Measurements from ENCODE around the gene ITGB4.
A peak's percentile ranks its signal among the peaks of the same experiment; 100 is the strongest.

The ITGB4 gene

DNA sequence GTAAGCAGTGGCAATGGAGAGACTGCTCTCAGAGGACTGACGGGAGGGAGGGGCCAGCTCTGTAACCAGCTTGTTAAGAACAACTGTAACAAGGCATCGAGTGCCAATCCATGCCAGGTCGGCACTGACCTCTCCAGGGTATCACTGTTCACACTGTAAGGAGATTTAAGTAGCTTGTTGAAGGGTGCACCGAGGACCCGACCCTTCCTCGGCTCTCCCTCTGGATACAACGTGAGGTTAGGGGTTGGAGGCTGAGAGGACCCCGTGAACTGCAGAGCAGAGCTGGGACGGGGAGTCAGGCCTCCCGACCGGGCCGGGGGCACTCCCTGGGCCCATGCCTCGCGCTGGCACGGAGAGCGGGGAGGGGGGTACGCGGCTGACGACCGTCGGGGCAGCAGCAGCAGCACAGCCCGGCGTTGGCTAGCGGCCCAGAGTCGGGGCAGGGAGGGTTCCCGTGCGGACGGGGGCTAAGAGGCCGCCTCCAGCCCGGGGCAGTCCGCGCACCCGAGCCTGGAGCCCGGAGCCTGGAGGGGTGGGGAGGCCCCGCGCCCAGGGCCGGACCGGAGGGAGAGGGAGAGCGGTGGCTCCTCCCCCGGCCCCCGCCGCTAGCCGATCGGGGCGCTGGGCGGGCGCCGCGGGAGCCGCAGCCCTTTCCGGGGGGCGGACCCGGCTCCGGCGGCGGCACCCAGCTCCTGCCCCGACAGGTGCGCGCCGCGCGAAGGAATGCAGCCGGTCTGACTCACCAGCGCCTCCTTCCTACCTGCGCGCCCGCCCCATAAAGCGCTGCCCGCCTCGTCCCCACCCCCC is at the start of gene ITGB4:
ITGB4 (plus strand) TSS at position 804 of the 807 bp plus-strand sequence. CDS start 3,245 bp downstream, outside the sequence.
- intact Hi-C loops (cut with micrococcal nuclease) = no loop called here
- H3K4me1 Mint-ChIP-seq (ENCODE audit: low read depth) = peaks cover 17% of the 10 kb centered on the region
- peaks cover 54% of the 10 kb centered on the region for H3K27me3 Mint-ChIP-seq
- no peaks in the 10 kb centered on the region for H3K9me3 Mint-ChIP-seq
- no peak within 1 kb of the TSS for H3K27ac Mint-ChIP-seq
- H3K4me3 Mint-ChIP-seq = peak within 1 kb of the TSS; percentile 59
- H3K36me3 Mint-ChIP-seq (ENCODE audit: low read depth) = no peaks in the 10 kb centered on the region

DNA sequence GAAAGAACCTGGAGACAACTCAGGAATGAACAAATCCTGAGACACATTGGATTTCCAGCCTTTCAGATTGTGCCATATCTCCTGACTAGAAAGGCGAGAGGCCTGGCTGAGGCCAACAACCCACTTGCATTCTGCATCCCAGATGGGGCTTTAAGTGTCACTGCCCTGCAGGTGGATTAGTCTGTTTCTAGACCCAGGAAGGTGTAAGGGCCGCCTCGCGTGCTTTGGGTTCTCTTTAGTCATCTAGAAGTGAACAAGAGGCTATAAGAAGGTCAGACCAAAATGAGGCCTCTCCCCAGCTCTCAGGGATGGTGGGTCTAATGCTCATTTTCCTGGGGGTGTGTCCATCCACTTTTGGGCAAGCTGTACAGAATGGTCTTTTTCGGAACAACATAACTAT is 49.2 kb upstream of the ITGB4 start:
- Mint-ChIP-seq H3K4me3 (no peak overlapping the region), H3K27me3 (no peaks in the 10 kb centered on the region), H3K36me3 (ENCODE audit: low read depth) (peaks cover 62% of the 10 kb centered on the region), H3K4me1 (ENCODE audit: low read depth) (peaks cover 6% of the 10 kb centered on the region), H3K9me3 (no peaks in the 10 kb centered on the region), H3K27ac (no peak overlapping the region)
- intact Hi-C loops (cut with micrococcal nuclease) = no loop called here

DNA sequence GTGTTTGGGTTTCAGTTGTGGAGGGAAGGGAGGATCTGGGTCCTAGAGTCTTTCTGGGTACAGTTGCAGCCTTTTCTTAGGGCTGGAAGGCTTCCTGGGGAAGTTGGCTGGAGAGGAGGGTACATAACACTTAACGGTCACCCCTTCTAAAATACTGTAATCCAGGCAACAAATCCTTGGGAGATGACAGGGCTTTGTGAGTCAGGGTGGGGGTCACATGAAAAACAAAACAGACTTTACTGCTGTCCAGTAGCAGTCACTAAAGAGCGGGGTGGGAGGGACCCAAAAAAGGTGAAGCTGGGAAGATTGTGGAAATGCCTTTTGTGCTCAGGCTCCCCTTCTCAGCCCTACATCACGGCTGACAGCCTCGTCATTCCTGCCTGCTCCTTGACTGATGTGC is 47.8 kb upstream of the ITGB4 start:
- Mint-ChIP-seq H3K4me1 (ENCODE audit: low read depth) (peaks cover 1% of the 10 kb centered on the region), H3K27ac (no peak overlapping the region), H3K9me3 (no peaks in the 10 kb centered on the region), H3K36me3 (ENCODE audit: low read depth) (peaks cover 69% of the 10 kb centered on the region), H3K27me3 (no peaks in the 10 kb centered on the region), H3K4me3 (no peak overlapping the region)
- intact Hi-C loops (cut with micrococcal nuclease) = no loop called here

DNA sequence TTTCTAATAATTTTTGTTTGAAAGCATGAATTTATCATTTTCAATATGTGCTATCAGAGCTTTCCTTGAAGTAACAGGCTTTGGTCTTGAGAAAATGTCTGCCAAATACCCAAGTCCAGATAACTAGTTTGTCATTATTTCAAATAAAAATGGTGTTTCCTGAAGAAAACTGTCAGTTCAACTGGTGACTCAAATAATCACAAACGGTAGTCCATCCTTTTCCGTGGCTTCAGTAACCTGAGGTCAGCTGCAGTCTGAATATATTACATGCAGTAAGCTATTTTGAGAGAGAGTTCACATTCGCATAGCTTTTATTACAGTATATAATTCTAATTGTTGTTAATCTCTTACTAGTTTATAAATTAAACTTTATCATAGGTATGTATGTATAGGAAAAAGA is 44.8 kb upstream of the ITGB4 start:
- intact Hi-C loops (cut with micrococcal nuclease) = no loop called here
- Mint-ChIP-seq H3K4me3 (no peak overlapping the region), H3K4me1 (ENCODE audit: low read depth) (peaks cover 6% of the 10 kb centered on the region), H3K9me3 (no peaks in the 10 kb centered on the region), H3K27me3 (no peaks in the 10 kb centered on the region), H3K27ac (no peak overlapping the region), H3K36me3 (ENCODE audit: low read depth) (peaks cover 69% of the 10 kb centered on the region)

DNA sequence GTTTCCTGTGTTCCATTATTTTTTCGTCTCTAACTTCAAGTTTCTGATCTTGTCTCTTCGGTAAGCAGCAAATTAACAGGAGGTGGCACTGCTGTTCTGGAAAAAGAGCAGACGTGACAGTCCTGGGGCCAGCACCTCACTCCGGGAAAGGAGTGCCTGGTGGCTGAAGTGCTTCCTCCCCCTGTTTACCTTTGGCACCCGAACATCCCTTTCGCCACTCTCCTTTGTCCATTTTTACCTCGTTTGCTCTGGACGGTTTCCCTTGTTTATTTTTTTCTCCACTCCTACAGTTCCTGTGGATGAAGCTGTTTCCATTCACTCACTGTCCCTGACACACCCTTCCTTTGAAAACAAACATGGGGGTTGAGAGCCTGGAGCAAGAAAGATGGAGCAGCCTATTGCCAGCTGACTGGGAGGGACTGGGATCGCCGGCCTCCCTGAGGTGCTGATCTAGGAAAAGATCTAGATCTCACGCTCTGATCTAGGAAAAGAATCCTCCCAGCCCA is 41.5 kb upstream of the ITGB4 start:
- Mint-ChIP-seq H3K27ac (no peak overlapping the region), H3K4me1 (ENCODE audit: low read depth) (peaks cover 21% of the 10 kb centered on the region), H3K9me3 (no peaks in the 10 kb centered on the region), H3K27me3 (no peaks in the 10 kb centered on the region), H3K36me3 (ENCODE audit: low read depth) (peaks cover 49% of the 10 kb centered on the region), H3K4me3 (no peak overlapping the region)
- intact Hi-C loops (cut with micrococcal nuclease) = no loop called here

DNA sequence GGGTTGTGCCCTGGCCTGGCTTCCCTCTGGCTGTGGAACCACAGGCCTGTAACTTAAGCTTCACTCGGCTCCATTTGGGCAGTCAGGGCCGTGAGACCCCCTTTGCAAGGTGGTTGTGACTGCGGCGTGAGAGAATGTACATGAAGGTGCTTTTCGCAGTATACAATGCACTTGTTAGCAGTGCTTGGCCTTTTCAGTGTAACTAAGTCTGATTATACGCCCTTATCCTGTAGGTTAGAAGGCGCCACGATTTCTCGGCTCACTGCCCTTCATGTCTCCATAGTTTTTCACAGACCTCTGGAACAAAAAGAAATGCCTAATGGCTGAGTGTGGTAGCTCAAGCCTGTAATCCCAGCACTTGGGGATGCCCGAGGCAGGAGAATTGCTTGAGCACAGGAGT is 40.8 kb upstream of the ITGB4 start:
- H3K9me3 Mint-ChIP-seq = no peaks in the 10 kb centered on the region
- H3K27me3 Mint-ChIP-seq = no peaks in the 10 kb centered on the region

DNA sequence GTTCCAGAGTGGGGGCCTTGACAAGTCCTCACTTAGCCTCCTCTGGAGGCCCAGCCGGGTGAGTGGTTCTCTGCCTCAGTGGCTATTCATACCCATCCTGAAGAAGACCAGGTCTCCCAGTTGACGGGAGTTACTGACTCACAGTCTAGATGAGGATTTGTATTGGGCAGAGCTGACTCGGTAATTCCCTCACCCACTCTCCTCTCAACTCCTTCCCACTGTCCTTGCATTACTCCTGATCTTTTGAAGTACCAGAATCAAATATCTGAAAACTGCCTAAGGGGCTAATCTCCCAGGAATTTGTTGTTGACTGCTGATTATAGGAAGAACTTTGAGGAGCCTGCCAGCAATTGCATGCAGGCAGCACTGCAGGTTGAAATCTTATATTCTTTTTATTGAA is 40.0 kb upstream of the ITGB4 start:
- intact Hi-C loops (cut with micrococcal nuclease) = no loop called here
- Mint-ChIP-seq H3K4me3 (no peak overlapping the region), H3K27me3 (no peaks in the 10 kb centered on the region), H3K9me3 (no peaks in the 10 kb centered on the region), H3K27ac (no peak overlapping the region), H3K36me3 (ENCODE audit: low read depth) (peaks cover 56% of the 10 kb centered on the region), H3K4me1 (ENCODE audit: low read depth) (peaks cover 36% of the 10 kb centered on the region)

More for the DNA sequence above, 40.8 kb upstream of the ITGB4 start:
- Mint-ChIP-seq H3K27ac (no peak overlapping the region), H3K4me1 (ENCODE audit: low read depth) (peaks cover 27% of the 10 kb centered on the region), H3K36me3 (ENCODE audit: low read depth) (peaks cover 56% of the 10 kb centered on the region), H3K4me3 (no peak overlapping the region)
- intact Hi-C loops (cut with micrococcal nuclease) = no loop called here

DNA sequence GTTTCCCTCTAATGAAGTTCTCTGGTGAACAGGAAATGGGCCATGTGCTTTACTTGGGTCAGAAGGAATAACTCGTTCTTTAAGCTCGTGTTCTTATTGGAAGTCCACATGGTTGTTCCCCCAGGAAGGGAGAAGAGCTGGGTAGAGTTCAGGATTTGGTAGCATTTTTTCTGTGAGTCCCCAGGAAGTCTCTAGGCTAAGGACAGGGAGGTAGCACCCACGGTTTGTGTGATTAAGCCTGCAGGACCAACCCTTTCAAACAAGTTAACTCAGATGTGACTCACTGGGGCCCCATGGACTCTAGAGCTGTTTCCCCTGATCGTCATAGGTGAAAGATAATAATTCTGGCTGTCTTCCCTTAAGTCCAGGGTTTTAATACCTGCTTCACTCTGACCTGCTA is 37.7 kb upstream of the ITGB4 start:
- intact Hi-C loops (cut with micrococcal nuclease) = no loop called here
- Mint-ChIP-seq H3K36me3 (ENCODE audit: low read depth) (peaks cover 50% of the 10 kb centered on the region), H3K4me1 (ENCODE audit: low read depth) (peaks cover 56% of the 10 kb centered on the region), H3K9me3 (no peaks in the 10 kb centered on the region), H3K27me3 (no peaks in the 10 kb centered on the region), H3K4me3 (no peak overlapping the region), H3K27ac (no peak overlapping the region)

DNA sequence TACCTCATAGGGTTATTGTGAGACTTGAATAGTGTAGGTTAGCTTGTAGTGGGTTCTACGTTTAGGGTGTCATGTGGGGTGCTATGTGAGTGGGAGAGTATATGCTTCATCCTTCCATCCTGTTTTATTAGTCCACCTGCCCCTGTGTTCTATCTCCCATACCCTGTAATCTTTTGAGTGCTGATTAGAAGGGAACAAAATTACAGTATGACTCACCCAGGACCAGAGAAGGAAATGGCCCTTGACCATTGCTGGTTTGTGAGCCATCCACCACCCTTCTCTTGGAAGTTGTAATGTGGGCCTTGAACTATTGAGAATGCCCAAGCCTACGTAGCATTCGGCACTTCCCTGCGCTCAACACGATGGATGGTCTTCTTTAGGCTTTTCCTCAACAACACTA is 37.0 kb upstream of the ITGB4 start:
- no peaks in the 10 kb centered on the region for H3K27me3 Mint-ChIP-seq
- intact Hi-C loops (cut with micrococcal nuclease) = no loop called here
- no peaks in the 10 kb centered on the region for H3K9me3 Mint-ChIP-seq
- H3K36me3 Mint-ChIP-seq (ENCODE audit: low read depth) = peaks cover 43% of the 10 kb centered on the region
- peaks cover 62% of the 10 kb centered on the region for H3K4me1 Mint-ChIP-seq (ENCODE audit: low read depth)
- H3K4me3 Mint-ChIP-seq = no peak overlapping the region
- H3K27ac Mint-ChIP-seq = no peak overlapping the region

DNA sequence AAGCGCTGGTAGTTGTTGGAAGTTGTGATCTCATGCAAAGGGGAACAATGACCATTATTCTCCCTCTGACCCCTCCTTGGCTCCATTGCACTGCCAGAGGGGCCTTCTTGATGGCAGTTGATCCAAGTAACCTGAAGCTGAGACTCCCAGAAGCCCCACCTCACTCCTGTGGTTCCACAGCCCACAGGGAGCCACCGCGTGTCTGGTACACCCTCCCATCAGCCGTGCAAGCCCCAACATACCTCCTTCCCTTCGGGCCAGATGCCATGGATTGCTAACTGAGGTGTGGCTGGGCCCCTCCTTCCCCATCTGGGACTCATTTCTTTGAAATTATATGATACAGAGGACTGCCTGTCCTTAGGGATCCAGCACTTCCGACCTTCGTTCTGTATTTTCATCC is 36.3 kb upstream of the ITGB4 start:
- Mint-ChIP-seq H3K4me1 (ENCODE audit: low read depth) (peaks cover 64% of the 10 kb centered on the region), H3K27ac (no peak overlapping the region), H3K36me3 (ENCODE audit: low read depth) (peaks cover 37% of the 10 kb centered on the region), H3K4me3 (no peak overlapping the region), H3K27me3 (no peaks in the 10 kb centered on the region), H3K9me3 (no peaks in the 10 kb centered on the region)
- intact Hi-C loops (cut with micrococcal nuclease) = no loop called here

DNA sequence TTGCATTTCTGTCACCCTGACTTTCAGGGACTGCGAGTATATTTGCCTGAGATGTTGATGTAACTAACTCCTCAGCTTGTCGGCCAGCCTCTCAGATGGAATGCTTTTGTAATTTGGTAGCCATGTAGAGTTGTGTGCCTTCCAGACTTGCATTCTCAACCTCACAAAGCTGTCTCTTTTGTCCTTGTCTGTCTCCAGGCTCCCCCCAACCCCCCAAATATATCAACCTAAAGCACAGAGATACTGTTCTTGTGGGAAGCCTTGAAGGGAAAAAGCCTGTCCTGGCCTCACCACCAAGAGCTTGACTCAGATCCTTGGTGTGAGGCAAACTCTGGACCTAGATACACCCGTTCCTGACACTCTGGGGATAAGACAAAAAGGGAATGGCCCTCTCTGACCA is 35.8 kb upstream of the ITGB4 start:
- Mint-ChIP-seq H3K4me3 (no peak overlapping the region), H3K27ac (peak overlapping the region; percentile 56), H3K4me1 (ENCODE audit: low read depth) (peaks cover 67% of the 10 kb centered on the region), H3K36me3 (ENCODE audit: low read depth) (peaks cover 34% of the 10 kb centered on the region), H3K9me3 (no peaks in the 10 kb centered on the region), H3K27me3 (no peaks in the 10 kb centered on the region)
- intact Hi-C loops (cut with micrococcal nuclease) = no loop called here

DNA sequence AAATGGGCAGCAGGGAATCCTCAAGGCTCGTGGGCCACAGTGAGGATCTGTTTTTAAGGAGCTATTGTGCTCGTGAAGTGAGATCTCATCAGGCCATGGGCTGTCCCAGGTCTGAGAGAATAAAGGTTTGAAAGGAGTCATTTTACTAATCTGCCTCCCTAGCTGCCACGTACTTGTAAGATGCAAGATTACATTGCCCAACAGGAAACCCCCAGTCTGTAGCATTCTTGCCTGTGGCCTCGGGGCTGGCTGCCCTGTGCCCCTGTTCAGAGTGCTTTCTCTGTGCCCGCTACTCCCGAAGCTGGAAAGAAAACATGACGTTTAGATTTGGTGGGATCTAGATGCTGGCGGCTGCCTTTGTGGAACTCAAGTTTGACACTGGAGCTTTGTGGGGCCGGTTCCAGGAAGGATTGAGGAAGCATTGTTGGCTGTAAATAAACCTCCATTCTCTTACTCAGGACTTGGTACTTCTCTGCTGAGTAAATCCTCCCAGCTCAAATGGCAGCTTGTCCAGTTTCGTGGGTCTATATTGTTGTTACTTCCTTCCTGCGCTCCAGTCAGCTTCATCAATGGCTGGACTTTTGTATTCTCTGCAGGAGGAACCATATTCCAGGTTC is 32.9 kb upstream of the ITGB4 start:
- Mint-ChIP-seq H3K4me1 (ENCODE audit: low read depth) (peaks cover 79% of the 10 kb centered on the region), H3K27me3 (no peaks in the 10 kb centered on the region), H3K4me3 (peak overlapping the region; percentile 66), H3K9me3 (no peaks in the 10 kb centered on the region), H3K36me3 (ENCODE audit: low read depth) (peaks cover 50% of the 10 kb centered on the region), H3K27ac (peak overlapping the region; percentile 88)
- intact Hi-C loops (cut with micrococcal nuclease) = no loop called here

DNA sequence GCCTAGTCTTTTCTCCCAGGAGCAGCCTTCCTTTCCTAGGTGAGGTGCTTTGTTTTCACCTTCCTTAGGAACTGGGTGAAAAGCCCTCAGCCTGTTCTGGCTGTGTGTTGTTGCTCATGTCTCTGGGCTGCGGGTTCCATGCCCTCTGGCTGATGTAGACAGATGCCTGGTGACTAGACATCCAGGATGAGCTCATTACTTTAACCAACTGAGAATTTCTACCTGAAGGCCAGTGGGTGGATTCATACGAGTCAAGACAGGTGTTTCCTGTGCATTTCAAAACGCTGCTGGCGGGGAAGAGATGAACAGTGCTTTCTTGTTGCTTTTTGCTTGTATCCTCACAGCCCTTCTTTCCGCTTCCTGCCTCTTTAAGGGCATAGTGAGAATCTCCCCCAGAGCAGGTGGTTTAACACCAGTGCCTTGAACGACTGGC is 31.8 kb upstream of the ITGB4 start:
- Mint-ChIP-seq H3K9me3 (no peaks in the 10 kb centered on the region), H3K36me3 (ENCODE audit: low read depth) (peaks cover 61% of the 10 kb centered on the region), H3K4me3 (no peak overlapping the region), H3K4me1 (ENCODE audit: low read depth) (peaks cover 68% of the 10 kb centered on the region), H3K27me3 (no peaks in the 10 kb centered on the region), H3K27ac (peak overlapping the region; percentile 88)
- intact Hi-C loops (cut with micrococcal nuclease) = no loop called here

DNA sequence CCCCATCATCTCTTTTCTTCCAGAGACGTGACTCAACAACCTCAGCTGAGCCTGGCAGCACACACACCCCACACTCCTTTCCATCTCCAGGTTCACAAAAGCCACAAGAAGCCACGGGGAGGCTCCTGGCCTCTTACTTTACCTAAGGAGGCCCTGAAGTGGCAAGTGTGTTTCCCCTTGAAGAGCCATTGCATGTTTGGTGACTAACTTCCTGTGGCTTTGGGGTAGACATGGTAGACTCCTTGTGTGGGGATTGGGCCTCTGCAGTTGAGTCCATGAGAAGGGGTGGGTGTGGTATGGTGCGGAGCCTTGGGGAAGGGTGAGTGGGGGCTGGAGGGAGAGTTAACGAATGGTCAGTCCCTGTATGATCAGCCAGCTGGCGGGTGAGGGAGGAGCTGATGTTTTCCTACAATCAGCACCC is 29.9 kb upstream of the ITGB4 start:
- Mint-ChIP-seq H3K9me3 (no peaks in the 10 kb centered on the region), H3K4me1 (ENCODE audit: low read depth) (peaks cover 58% of the 10 kb centered on the region), H3K4me3 (no peak overlapping the region), H3K36me3 (ENCODE audit: low read depth) (peaks cover 69% of the 10 kb centered on the region), H3K27me3 (no peaks in the 10 kb centered on the region), H3K27ac (peak overlapping the region; percentile 88)
- intact Hi-C loops (cut with micrococcal nuclease) = no loop called here

Data from dendritic cell treated with granulocyte-macrophage colony-stimulating factor and Interleukin-4, amounts not matched to agents 40 ng/mL and 50 ng/mL, for 4 days (primary cell).